SU-DHL-6 (cell line): ENCODE data around the gene FOXC1.

Experiments used
- H2AFZ ChIP-seq: fragments of 200-600 bp; sonication (generic); 2 replicates; pipeline ENCODE4 v1.6.1; 2014; ENCODE audit warnings: low read depth, mild to moderate bottlenecking, moderate library complexity, mixed read lengths, antibody characterized with exemption, low read length; ENCODE audit not compliant: severe bottlenecking
- H3F3A ChIP-seq: fragments of 200-600 bp; shearing (Covaris generic); 2 replicates; pipeline ENCODE4 v1.6.0; 2016; ENCODE audit warnings: antibody characterized with exemption, mild to moderate bottlenecking; ENCODE audit not compliant: insufficient read depth
- H3K27ac ChIP-seq: fragments of 200-600 bp; sonication (generic); 2 replicates; pipeline ENCODE4 v1.5.1; 2016; ENCODE audit warnings: low read depth, mild to moderate bottlenecking, low read length, moderate library complexity, mixed read lengths
- H3K27me3 ChIP-seq: fragments of 200-600 bp; sonication (generic), shearing (Covaris generic); 2 replicates; pipeline ENCODE4 v1.6.0; 2014; ENCODE audit warnings: mild to moderate bottlenecking, low read length
- H3K36me3 ChIP-seq: fragments of 200-600 bp; sonication (generic); 2 replicates; pipeline ENCODE4 v1.6.1; 2014; ENCODE audit warnings: mild to moderate bottlenecking, low read length, mixed read lengths
- H3K4me2 ChIP-seq: fragments of 300-600, 200-600 bp; shearing (Covaris generic), sonication (generic); 2 replicates; pipeline ENCODE4 v1.6.0; 2014; ENCODE audit warnings: low read length, low read depth, mild to moderate bottlenecking; ENCODE audit not compliant: poor library complexity, severe bottlenecking
- H3K4me3 ChIP-seq: fragments of 200-600 bp; sonication (generic); 2 replicates; pipeline ENCODE4 v1.5.1; 2014; ENCODE audit warnings: antibody characterized with exemption, low read length, mild to moderate bottlenecking, mixed read lengths; ENCODE audit not compliant: insufficient read depth, poor library complexity, severe bottlenecking
- H3K79me2 ChIP-seq: fragments of 200-600 bp; sonication (generic); 2 replicates; pipeline ENCODE4 v1.6.1; 2014; ENCODE audit warnings: mild to moderate bottlenecking, low read length, moderate library complexity; ENCODE audit not compliant: insufficient read depth
- H3K9ac ChIP-seq: fragments of 200-600 bp; sonication (generic); 2 replicates; pipeline ENCODE4 v1.7.0; 2014; ENCODE audit warnings: mild to moderate bottlenecking, low read length
- H3K9me2 ChIP-seq: fragments of 200-600 bp; sonication (generic); replicated peaks from 2 replicates; pipeline ENCODE4 v1.6.1; 2014; ENCODE audit warnings: low read length; ENCODE audit not compliant: insufficient read depth
- H3K9me3 ChIP-seq: fragments of 200-600 bp; sonication (generic); 2 replicates; pipeline ENCODE4 v1.6.1; 2014; ENCODE audit warnings: low read length, mixed read lengths; ENCODE audit not compliant: insufficient read depth
- H4K20me1 ChIP-seq: fragments of 200-600 bp; sonication (generic); 2 replicates; pipeline ENCODE4 v1.6.1; 2014; ENCODE audit warnings: low read depth, mild to moderate bottlenecking, antibody characterized with exemption, low read length, moderate library complexity, mixed read lengths
- EZH2phosphoT487 ChIP-seq: fragments of 200-600 bp; sonication (generic), shearing (Covaris generic); conservative IDR thresholded peaks from 2 replicates; pipeline ENCODE4 v1.6.1; 2018; ENCODE audit warnings: mild to moderate bottlenecking, antibody characterized with exemption, low read length, moderate library complexity, mixed read lengths
- TF ChIP-seq, protein P1 (sequence below): fragments of 200-600 bp; sonication (generic); IDR thresholded peaks from one replicate; pipeline ENCODE4 v1.5.1; 2017; ENCODE audit warnings: antibody characterized with exemption, mild to moderate bottlenecking, low read length, moderate library complexity; ENCODE audit not compliant: insufficient read depth, poor library complexity, severe bottlenecking

FOXC1 gene

DNA sequence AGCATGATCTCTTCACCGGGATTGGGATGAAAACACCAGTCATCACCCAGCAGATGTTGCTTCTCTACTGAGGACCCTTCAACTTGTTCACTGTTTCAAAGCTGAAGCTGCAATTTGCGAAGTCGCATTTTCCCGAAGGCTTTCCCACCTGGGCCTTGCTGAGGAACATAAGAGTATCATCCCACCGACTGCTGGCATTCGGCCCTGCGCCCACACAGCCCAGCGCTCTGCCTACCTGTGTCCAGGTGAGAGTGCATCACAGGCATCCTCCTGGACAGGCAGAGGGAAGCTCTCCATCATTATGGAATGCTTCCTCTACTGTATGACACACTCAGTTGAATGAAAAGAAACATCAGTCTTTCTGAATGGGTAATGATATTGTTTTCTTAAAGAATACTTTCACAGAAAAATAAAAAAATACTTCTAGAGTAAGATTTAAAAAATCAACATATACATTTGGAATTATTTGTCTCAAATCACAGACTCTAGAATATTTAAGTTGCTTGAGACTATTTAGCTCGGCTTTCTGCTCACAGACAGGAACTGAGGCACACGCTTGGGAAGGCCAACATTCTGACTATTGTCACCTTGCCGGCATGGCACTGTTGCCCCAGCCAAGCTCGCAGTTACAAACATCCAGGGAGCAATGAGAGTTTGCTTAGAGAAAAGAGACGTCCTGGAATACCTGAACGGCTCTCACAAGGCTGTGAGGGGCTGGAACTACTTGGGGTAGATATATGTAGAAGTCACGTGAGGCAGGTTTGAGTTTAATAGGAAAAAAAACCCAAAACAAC is 48.7 kb downstream of the FOXC1 start:
- no peaks in the 10 kb centered on the region for H3K9me2 ChIP-seq
- no peaks in the 10 kb centered on the region for H3K27me3 ChIP-seq
- no peak for TF ChIP-seq EZH2phosphoT487
- TF ChIP-seq, protein P1, sequence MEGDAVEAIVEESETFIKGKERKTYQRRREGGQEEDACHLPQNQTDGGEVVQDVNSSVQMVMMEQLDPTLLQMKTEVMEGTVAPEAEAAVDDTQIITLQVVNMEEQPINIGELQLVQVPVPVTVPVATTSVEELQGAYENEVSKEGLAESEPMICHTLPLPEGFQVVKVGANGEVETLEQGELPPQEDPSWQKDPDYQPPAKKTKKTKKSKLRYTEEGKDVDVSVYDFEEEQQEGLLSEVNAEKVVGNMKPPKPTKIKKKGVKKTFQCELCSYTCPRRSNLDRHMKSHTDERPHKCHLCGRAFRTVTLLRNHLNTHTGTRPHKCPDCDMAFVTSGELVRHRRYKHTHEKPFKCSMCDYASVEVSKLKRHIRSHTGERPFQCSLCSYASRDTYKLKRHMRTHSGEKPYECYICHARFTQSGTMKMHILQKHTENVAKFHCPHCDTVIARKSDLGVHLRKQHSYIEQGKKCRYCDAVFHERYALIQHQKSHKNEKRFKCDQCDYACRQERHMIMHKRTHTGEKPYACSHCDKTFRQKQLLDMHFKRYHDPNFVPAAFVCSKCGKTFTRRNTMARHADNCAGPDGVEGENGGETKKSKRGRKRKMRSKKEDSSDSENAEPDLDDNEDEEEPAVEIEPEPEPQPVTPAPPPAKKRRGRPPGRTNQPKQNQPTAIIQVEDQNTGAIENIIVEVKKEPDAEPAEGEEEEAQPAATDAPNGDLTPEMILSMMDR, result no peak
- no peaks in the 10 kb centered on the region for H3K36me3 ChIP-seq
- no peaks in the 10 kb centered on the region for H3K79me2 ChIP-seq
- H3K9me3 ChIP-seq, result no peaks in the 10 kb centered on the region
- no peak overlapping the region for H2AFZ ChIP-seq
- no peaks in the 10 kb centered on the region for H3F3A ChIP-seq
- no peak overlapping the region for H3K4me2 ChIP-seq
- no peak overlapping the region for H3K4me3 ChIP-seq
- no peak overlapping the region for H3K9ac ChIP-seq
- H4K20me1 ChIP-seq, result no peaks in the 10 kb centered on the region
- no peak overlapping the region for H3K27ac ChIP-seq

DNA sequence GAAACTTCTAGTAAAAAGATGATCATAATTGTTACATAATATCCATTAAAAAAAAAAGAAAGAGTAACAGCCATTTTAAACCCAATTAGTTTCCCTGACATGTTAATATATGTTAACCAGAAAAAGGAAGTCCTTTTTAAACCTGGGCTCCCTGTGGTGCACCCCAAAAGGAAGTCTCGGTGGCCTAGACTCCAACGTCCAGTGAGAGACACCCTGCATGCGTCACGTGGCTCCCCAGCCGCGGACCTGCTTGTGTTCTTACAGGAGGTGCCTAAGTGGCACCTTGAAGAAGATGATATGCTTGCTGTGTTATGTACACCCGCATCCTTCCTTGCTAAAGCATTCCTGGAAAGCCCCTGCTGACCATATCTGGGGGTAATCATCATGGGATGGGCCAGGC is 50.1 kb downstream of the FOXC1 start:
- no peaks in the 10 kb centered on the region for H3F3A ChIP-seq
- no peak overlapping the region for H3K27ac ChIP-seq
- no peak overlapping the region for H3K4me3 ChIP-seq
- H3K27me3 ChIP-seq, result no peaks in the 10 kb centered on the region
- H3K9ac ChIP-seq, result no peak overlapping the region
- H3K79me2 ChIP-seq, result no peaks in the 10 kb centered on the region
- no peak overlapping the region for H2AFZ ChIP-seq
- H3K4me2 ChIP-seq, result no peak overlapping the region
- no peaks in the 10 kb centered on the region for H4K20me1 ChIP-seq
- H3K9me2 ChIP-seq, result no peaks in the 10 kb centered on the region
- TF ChIP-seq EZH2phosphoT487, result no peak
- TF ChIP-seq, protein P1, result no peak
- no peaks in the 10 kb centered on the region for H3K36me3 ChIP-seq
- H3K9me3 ChIP-seq, result no peaks in the 10 kb centered on the region

DNA sequence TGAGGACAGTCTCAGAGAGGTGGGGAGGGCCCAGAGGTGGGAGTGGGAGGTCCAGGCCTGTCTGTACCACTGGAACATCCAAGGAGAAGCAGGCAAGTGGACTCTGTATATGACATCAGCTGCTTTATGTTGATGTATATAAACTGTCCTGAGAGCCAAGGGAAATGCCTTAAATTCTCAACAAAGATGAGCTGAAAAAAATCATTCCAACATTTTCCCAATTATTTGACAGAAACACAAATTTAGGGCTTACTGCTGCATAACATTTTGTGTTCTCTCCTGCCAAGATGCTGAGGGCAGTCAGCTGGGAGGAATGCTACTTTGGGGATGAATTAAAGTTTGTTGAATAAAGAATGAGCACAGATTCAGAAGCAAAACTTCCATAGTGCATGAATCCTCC is 52.8 kb downstream of the FOXC1 start:
- no peaks in the 10 kb centered on the region for H3K27me3 ChIP-seq
- H3K4me3 ChIP-seq, result no peak overlapping the region
- H2AFZ ChIP-seq, result no peak overlapping the region
- H3K9ac ChIP-seq, result no peak overlapping the region
- H3K4me2 ChIP-seq, result no peak overlapping the region
- H3K36me3 ChIP-seq, result no peaks in the 10 kb centered on the region
- no peaks in the 10 kb centered on the region for H3K79me2 ChIP-seq
- H3K27ac ChIP-seq, result no peak overlapping the region
- TF ChIP-seq, protein P1, result no peak
- TF ChIP-seq EZH2phosphoT487, result no peak
- no peaks in the 10 kb centered on the region for H3F3A ChIP-seq
- H3K9me2 ChIP-seq, result no peaks in the 10 kb centered on the region
- no peaks in the 10 kb centered on the region for H3K9me3 ChIP-seq
- no peaks in the 10 kb centered on the region for H4K20me1 ChIP-seq
